ENCODE data around the gene SPATA13. TPM values are rescaled to one million over a fixed set of nuclear protein-coding genes. Genes with fewer than 3 reads are reported as not detected.

Gene SPATA13
- total RNA-seq, 1 experiment from 2014 or later: 43.0 TPM

- Histone ChIP-seq H3K27ac (ENCODE audit: low read length) (no peak overlapping the region), H3K9me3 (ENCODE audit: low read length) (no peaks in the 10 kb centered on the region), H4K20me1 (ENCODE audit: low read length) (no peaks in the 10 kb centered on the region), H3F3A (ENCODE audit: low read length, unreplicated experiment) (no peaks in the 10 kb centered on the region), H3K4me3 (ENCODE audit: low read length) (no peak overlapping the region), H3K36me3 (ENCODE audit: low read depth, low read length) (no peaks in the 10 kb centered on the region; the same call in 1 of the 2 replicates), H2AFZ (ENCODE audit: low read length) (no peak overlapping the region), H3K4me2 (ENCODE audit: low read length) (no peak overlapping the region), H3K4me1 (ENCODE audit: insufficient read depth, low read length) (no peaks in the 10 kb centered on the region), H3K9me2 (replicated peaks; ENCODE audit: low read length) (no peaks in the 10 kb centered on the region), H3K9ac (ENCODE audit: low read length) (no peak overlapping the region), H3K79me2 (ENCODE audit: low read length) (no peaks in the 10 kb centered on the region), H3K27me3 (ENCODE audit: low read length) (no peaks in the 10 kb centered on the region)
- intact Hi-C loops (cut with micrococcal nuclease): no loop called here
- POLR2A ChIA-PET (ENCODE audit: unreplicated experiment): no interaction called here
- TF ChIP-seq EZH2phosphoT487 (IDR thresholded peaks at IDR 0.05; ENCODE audit: borderline replicate concordance, low read length) (no peak), CTCF (conservative IDR thresholded peaks at IDR 0.05; ENCODE audit: low read depth, low read length) (no peak), EZH2 (IDR thresholded peaks at IDR 0.05; ENCODE audit: low read length, unreplicated experiment) (no peak)
- DNase-seq (no peak), ATAC-seq (no peak)
- no TSS peak for BruUV-seq (replicated peaks)
- CTCF ChIA-PET: no interaction called here
These were observed 86.5 kb downstream of the SPATA13 start for GRCh38 chr13:24247016-24247415.

- no peak for ATAC-seq
These were observed 89.1 kb downstream of the SPATA13 start for GRCh38 chr13:24249624-24250023.

More at GRCh38 chr13:24249624-24250023, 89.1 kb downstream of the SPATA13 start:
- Histone ChIP-seq H2AFZ (ENCODE audit: low read length) (no peak overlapping the region), H3K79me2 (ENCODE audit: low read length) (no peaks in the 10 kb centered on the region), H3K9me2 (replicated peaks; ENCODE audit: low read length) (no peaks in the 10 kb centered on the region), H3F3A (ENCODE audit: low read length, unreplicated experiment) (no peaks in the 10 kb centered on the region), H3K4me1 (ENCODE audit: insufficient read depth, low read length) (no peaks in the 10 kb centered on the region), H3K27ac (ENCODE audit: low read length) (no peak overlapping the region), H3K9me3 (ENCODE audit: low read length) (no peaks in the 10 kb centered on the region), H3K27me3 (ENCODE audit: low read length) (no peaks in the 10 kb centered on the region), H4K20me1 (ENCODE audit: low read length) (no peaks in the 10 kb centered on the region), H3K4me2 (ENCODE audit: low read length) (no peak overlapping the region), H3K4me3 (ENCODE audit: low read length) (no peak overlapping the region), H3K36me3 (ENCODE audit: low read depth, low read length) (peaks cover 3% of the 10 kb centered on the region; the same call in 1 of the 2 replicates), H3K9ac (ENCODE audit: low read length) (no peak overlapping the region)
- BruUV-seq (replicated peaks): no TSS peak
- intact Hi-C loops (cut with micrococcal nuclease): no loop called here
- CTCF ChIA-PET: no interaction called here
- TF ChIP-seq EZH2 (IDR thresholded peaks at IDR 0.05; ENCODE audit: low read length, unreplicated experiment) (no peak), CTCF (conservative IDR thresholded peaks at IDR 0.05; ENCODE audit: low read depth, low read length) (no peak), EZH2phosphoT487 (IDR thresholded peaks at IDR 0.05; ENCODE audit: borderline replicate concordance, low read length) (no peak)
- POLR2A ChIA-PET (ENCODE audit: unreplicated experiment): interaction anchor here (0.6 kb wide), 1 partner anchor 211 kb away, joined by 4 read pairs; no protein-coding TSS in a partner anchor
- DNase-seq: no peak

Data from PC-3 (cell line).